K562 (cell line): Measurements from ENCODE around the gene FOXN3. TPM values are rescaled to one million over a fixed set of nuclear protein-coding genes. Genes with fewer than 3 reads are reported as not detected.

Experiments
- ATAC-seq: fragments of 200-7000 bp; cut with Tn5 transposase; 3 replicates; pipeline ENCODE4 v1.9.1; 2020; ENCODE audit warnings: moderate library complexity
- BruUV-seq: library from RNA; stranded (reverse); fragments of 400-500 nt; replicated peaks from 2 replicates; lab custom pipeline; 2021; lab: Mats Ljungman, UMichigan
- CTCF ChIA-PET: fragments of 300-600 bp; formaldehyde crosslinking; extraction: SDS; loops from one replicate; lab custom pipeline; 2021; ENCODE audit warnings: low intra/inter-chr PET ratio; lab: Yijun Ruan, JAX
- POLR2A ChIA-PET: fragments of 300-600, 350-650 bp; sonication (Branson Sonifier 250); formaldehyde crosslinking; extraction: SDS; loops from one replicate; lab custom pipeline; 2021; ENCODE audit warnings: antibody characterized with exemption, inconsistent platforms; lab: Yijun Ruan, JAX
- DNase-seq, 4 experiments: peaks; one replicate each; pipeline versions ENCODE4 v3.0.0 to v3.0.0-alpha.2; 2011 to 2018; ENCODE audit warnings: low spot score in 3 of 4, mixed read lengths in 3 of 4; ENCODE audit errors: extremely low read depth in 1 of 4
- FAIRE-seq: peaks from 2 replicates; lab custom pipeline; 2011; peaks lifted over from hg19 to GRCh38; lab: Jason Lieb, UNC
- H2AFZ ChIP-seq: 2 replicates; pipeline ENCODE4 v1.6.0; 2011; ENCODE audit warnings: low read depth, low read length, control low read depth, inconsistent platforms
- H3K27ac ChIP-seq: fragments of 200-600 bp; 3 replicates; pipeline ENCODE4 v1.8.0; 2011; ENCODE audit warnings: low read depth, mild to moderate bottlenecking, control low read depth, inconsistent platforms, low read length, moderate library complexity, mixed read lengths; ENCODE audit errors: extremely low read depth
- H3K27me3 ChIP-seq, 2 experiments: fragments of 300-600 bp in 1 of 2; 2 replicates in 1 of 2; 3 replicates in 1 of 2; pipeline versions ENCODE4 v1.6.0 to v1.8.0; 2011; ENCODE audit warnings: inconsistent platforms in 2 of 2, low read length in 2 of 2, mild to moderate bottlenecking in 1 of 2, mixed read lengths in 1 of 2, moderate library complexity in 1 of 2; ENCODE audit not compliant: control insufficient read depth in 2 of 2, insufficient read depth in 2 of 2
- H3K36me3 ChIP-seq: fragments of 300-600 bp; 3 replicates; pipeline ENCODE4 v1.8.0; 2011; ENCODE audit warnings: mild to moderate bottlenecking, low read length, inconsistent platforms; ENCODE audit not compliant: control insufficient read depth, insufficient read depth
- H3K4me1 ChIP-seq, 2 experiments: fragments of 200-600 bp in 1 of 2; replicated peaks in 1 of 2; 2 replicates in 1 of 2; 3 replicates in 1 of 2; pipeline versions ENCODE4 v1.5.1 to v1.8.0; 2011; ENCODE audit warnings: inconsistent platforms in 2 of 2, low read length in 2 of 2, mild to moderate bottlenecking in 1 of 2, mixed read lengths in 1 of 2, moderate library complexity in 1 of 2; ENCODE audit not compliant: control insufficient read depth in 2 of 2, insufficient read depth in 2 of 2
- H3K4me2 ChIP-seq: 2 replicates; pipeline ENCODE4 v1.6.1; 2011; ENCODE audit warnings: low read length, control low read depth, inconsistent platforms, mixed read lengths; ENCODE audit not compliant: insufficient read depth
- H3K4me3 ChIP-seq: fragments of 200-600 bp; sonication (generic), shearing (Covaris generic); 2 replicates; pipeline ENCODE4 v1.5.1; 2016; ENCODE audit warnings: control low read depth, inconsistent platforms
- H3K79me2 ChIP-seq: fragments of 200-600 bp; 3 replicates; pipeline ENCODE4 v1.8.0; 2011; ENCODE audit warnings: low read length, inconsistent platforms; ENCODE audit not compliant: control insufficient read depth, insufficient read depth
- H3K9ac ChIP-seq, 2 experiments: 2 replicates each; pipeline versions ENCODE4 v1.6.0 to v1.6.1; 2011; ENCODE audit warnings: low read depth in 2 of 2, low read length in 2 of 2, control low read depth in 1 of 2, inconsistent platforms in 1 of 2, mild to moderate bottlenecking in 1 of 2, mixed read lengths in 1 of 2; ENCODE audit not compliant: insufficient read depth in 1 of 2
- H3K9me1 ChIP-seq: one replicate; pipeline ENCODE4 v1.6.0; 2011; ENCODE audit warnings: inconsistent platforms, mild to moderate bottlenecking, low read length, moderate library complexity; ENCODE audit not compliant: control insufficient read depth, insufficient read depth
- H3K9me3 ChIP-seq: replicated peaks from 2 replicates; pipeline ENCODE4 v1.5.1; 2011; ENCODE audit warnings: low read depth, low read length, inconsistent platforms; ENCODE audit not compliant: control insufficient read depth, insufficient read depth
- H4K20me1 ChIP-seq: replicated peaks from 2 replicates; pipeline ENCODE4 v1.6.1; 2011; ENCODE audit warnings: low read length, inconsistent platforms, mixed read lengths; ENCODE audit not compliant: control insufficient read depth, insufficient read depth
- GABPA ChIP-seq: fragments of 200-800 bp; sonication (Bioruptor generic); conservative IDR thresholded peaks from 2 replicates; pipeline ENCODE4 v1.6.1; 2016; ENCODE audit warnings: low read depth, missing genetic modification characterization, missing compliant biosample characterization
- IRF1 ChIP-seq: sonication (generic); formaldehyde crosslinking; IDR thresholded peaks from 2 replicates; pipeline ENCODE4 v1.8.0; 2022; ENCODE audit warnings: missing genetic modification reagents, mild to moderate bottlenecking, borderline replicate concordance
- MEF2D ChIP-seq: conservative IDR thresholded peaks from 2 replicates; pipeline ENCODE4 v1.6.1; 2016; ENCODE audit warnings: low read depth, missing genetic modification characterization, missing compliant biosample characterization
- TFAP4 ChIP-seq: sonication (generic); formaldehyde crosslinking; IDR thresholded peaks from 2 replicates; pipeline ENCODE4 v1.8.0; 2022; ENCODE audit warnings: missing genetic modification reagents, mild to moderate bottlenecking, moderate library complexity, borderline replicate concordance
- TSHZ1 ChIP-seq: fragments of 250-450 bp; sonication (Bioruptor Pico); IDR thresholded peaks from 2 replicates; pipeline ENCODE4 v1.4.0; 2020; ENCODE audit warnings: mild to moderate bottlenecking, moderate library complexity
- ZNF263 ChIP-seq: sonication (generic); formaldehyde crosslinking; IDR thresholded peaks from 2 replicates; pipeline ENCODE4 v1.8.0; 2022; ENCODE audit warnings: mild to moderate bottlenecking, missing genetic modification reagents, borderline replicate concordance
- WGBS: fragments of 100-300 bp; shearing (Covaris generic); methylation state at CpG from one replicate; pipeline ENCODE4 v1.1.6; 2016; ENCODE audit warnings: low coverage, mixed read lengths; ENCODE audit not compliant: insufficient coverage; ENCODE audit errors: missing lambda C conversion rate; 5-methylcytosine and 5-hydroxymethylcytosine counted together
- in situ Hi-C: fragments of 300-500 bp; cut with MboI; formaldehyde crosslinking; loops from 4 replicates; pipeline ENCODE4 v1.15.0; 2018; ENCODE audit warnings: inconsistent platforms, mixed read lengths
- intact Hi-C: fragments of 100-400 bp; cut with micrococcal nuclease; formaldehyde crosslinking; loops from 2 replicates; pipeline ENCODE4 v1.14.2; 2022
- polyA plus RNA-seq, 8 experiments: library from polyadenylated mRNA; depleted of rRNA in 4 of 8; stranded (reverse) in 5 of 8; unstranded in 3 of 8; fragments of >200 nt; fragmentation: Nextera tagmentation in 2 of 8; fragmentation: Illumina TruSeq in 1 of 8; extraction: Ambion mirVana in 2 of 8; extraction: Trizol in 1 of 8; gene quantifications; 2 replicates each; pipeline versions ENCODE4 v1.2.1 to v1.2.3, GENCODE V29; 2011 to 2014; ENCODE audit warnings: inconsistent platforms in 1 of 8, missing spikeins in 1 of 8
- total RNA-seq, 7 experiments: library from RNA; depleted of rRNA in 6 of 7; stranded (reverse); fragments of >200 nt in 6 of 7; fragmentation: Illumina TruSeq in 2 of 7; extraction: Trizol in 2 of 7; gene quantifications; 2 replicates each; pipeline versions ENCODE4 v1.2.1 to v1.2.3, GENCODE V29; 2011 to 2021; ENCODE audit warnings: low replicate concordance in 1 of 7

FOXN3 gene
- total and polyA plus RNA-seq, 9 of the 15 experiments (the other 6 are each of a cell fraction or from before 2014, with no cell fraction given): 0.07 to 1.3 (median 0.40) TPM

DNA sequence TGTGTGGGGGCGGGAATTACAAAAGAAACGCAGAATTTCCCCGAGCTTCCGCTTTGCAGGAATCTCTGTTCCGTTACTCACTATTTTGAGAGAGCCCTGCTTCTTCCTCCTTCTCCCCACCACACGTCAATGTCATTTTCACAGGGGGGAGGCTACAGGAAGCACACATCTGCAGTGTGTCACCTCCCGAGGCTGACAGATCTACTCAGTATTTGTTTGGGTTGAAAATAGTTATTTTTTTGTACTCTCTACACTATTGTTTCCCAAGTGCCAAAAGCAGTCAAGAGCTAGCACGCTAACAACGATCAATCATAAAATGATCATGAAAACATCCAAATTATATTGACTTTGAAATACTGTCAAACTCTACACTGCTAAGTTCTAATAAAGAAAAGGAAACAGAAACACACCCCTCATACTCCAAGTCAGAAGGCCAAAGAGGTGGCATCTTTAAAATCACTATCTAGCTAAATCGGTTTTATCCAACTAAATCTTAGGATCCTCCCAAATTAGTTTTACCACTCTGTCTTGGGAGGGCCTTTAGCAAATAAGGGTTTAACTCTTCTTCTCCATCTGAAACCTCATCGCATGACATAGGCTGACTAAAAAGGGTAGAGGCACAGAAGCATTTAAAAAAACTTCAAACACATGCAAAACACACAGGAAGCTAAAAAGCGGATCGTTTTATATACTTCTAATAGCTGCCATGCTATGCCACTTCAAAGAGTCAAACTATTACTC lies 51.8 kb downstream of the FOXN3 start:
- no peaks in the 10 kb centered on the region for H4K20me1 ChIP-seq
- WGBS: 14% methylated on average over 13 of the region's 13 CpGs
- ChIA-PET CTCF (no interaction called here), POLR2A (interaction anchor here (0.6 kb wide), 1 partner anchor 155 kb away, joined by 3 read pairs; no protein-coding TSS in a partner anchor)
- in situ Hi-C loops: no loop called here
- H2AFZ ChIP-seq: no peak overlapping the region
- no peak overlapping the region for H3K9ac ChIP-seq
- no peak for DNase-seq
- H3K4me1 ChIP-seq: no peaks in the 10 kb centered on the region
- no peak overlapping the region for H3K27ac ChIP-seq
- no peak for ATAC-seq
- peaks cover 0 to 11% of the 10 kb centered on the region in 2 experiments; a peak in 1 of 5 replicates for H3K27me3 ChIP-seq
- H3K9me1 ChIP-seq: no peaks in the 10 kb centered on the region
- intact Hi-C loops: no loop called here
- no peak overlapping the region for H3K4me3 ChIP-seq
- TF ChIP-seq GABPA (tag) (peak; percentile 31; the same call in 1 of the 2 replicates), TFAP4 (CRISPR knock-in tag) (no peak)
- no TSS peak for BruUV-seq
- FAIRE-seq: no peak
- H3K9me3 ChIP-seq: no peaks in the 10 kb centered on the region
- no peaks in the 10 kb centered on the region for H3K36me3 ChIP-seq
- no peaks in the 10 kb centered on the region for H3K79me2 ChIP-seq
- no peak overlapping the region for H3K4me2 ChIP-seq

DNA sequence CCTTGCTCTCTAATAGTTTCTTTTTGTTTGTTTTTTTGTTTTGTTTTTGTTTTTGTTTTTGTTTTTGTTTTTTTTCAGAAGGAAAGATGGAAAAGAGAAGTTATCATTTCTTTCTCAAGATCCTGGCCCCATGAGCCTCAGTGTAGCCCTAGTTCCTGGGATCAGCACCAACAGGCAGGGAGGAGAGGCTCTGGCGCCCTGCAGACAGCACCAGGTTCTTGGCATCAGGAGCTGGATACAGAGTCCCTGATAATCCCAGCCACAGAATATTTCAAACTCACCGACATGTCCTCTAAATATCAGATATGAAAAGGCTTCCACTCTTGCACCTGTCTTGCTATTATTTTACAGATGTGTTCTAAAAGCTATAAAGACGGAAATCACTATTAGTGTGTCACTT lies 52.7 kb downstream of the FOXN3 start:
- no peaks in the 10 kb centered on the region for H3K4me1 ChIP-seq
- H3K79me2 ChIP-seq: no peaks in the 10 kb centered on the region
- DNase-seq (no peak), FAIRE-seq (no peak), ATAC-seq (no peak)
- H3K9me3 ChIP-seq: no peaks in the 10 kb centered on the region
- H3K4me2 ChIP-seq: no peak overlapping the region
- H3K36me3 ChIP-seq: no peaks in the 10 kb centered on the region
- no peaks in the 10 kb centered on the region for H4K20me1 ChIP-seq
- WGBS: 0% methylated on average over 3 of the region's 3 CpGs
- H3K27ac ChIP-seq: no peak overlapping the region
- in situ Hi-C loops (no loop called here), intact Hi-C loops (no loop called here)
- H3K9me1 ChIP-seq: no peaks in the 10 kb centered on the region
- H2AFZ ChIP-seq: no peak overlapping the region
- peaks cover 0 to 11% of the 10 kb centered on the region in 2 experiments; a peak in 1 of 5 replicates for H3K27me3 ChIP-seq
- no peak overlapping the region for H3K4me3 ChIP-seq
- BruUV-seq: no TSS peak
- CTCF ChIA-PET: no interaction called here
- H3K9ac ChIP-seq: no peak overlapping the region
- POLR2A ChIA-PET: interaction anchor here (0.7 to 0.8 kb wide), 2 partner anchors 11 to 617 kb away, joined by 3 to 5 read pairs; no protein-coding TSS in a partner anchor
- TF ChIP-seq TSHZ1 (CRISPR knock-in tag) (no peak), IRF1 (CRISPR knock-in tag) (no peak), ZNF263 (CRISPR knock-in tag) (no peak), MEF2D (no peak)
